ENCODE measurements around the gene RABAC1. TPM values are rescaled to one million over a fixed set of nuclear protein-coding genes. Genes with fewer than 3 reads are reported as not detected.

RABAC1 gene
- polyA plus RNA-seq, 1 experiment = 149 TPM

GRCh38 chr19:41925208-41926003, 33.7 kb downstream of the RABAC1 start:
- Histone ChIP-seq H3K27ac (ENCODE audit: low read depth, low read length) (no peak overlapping the region), H3K27me3 (ENCODE audit: control insufficient read depth, insufficient read depth, low read length) (peaks cover 73% of the 10 kb centered on the region), H3K9me3 (ENCODE audit: control insufficient read depth, insufficient read depth, low read length) (peaks cover 8% of the 10 kb centered on the region; the same call in 1 of the 2 replicates), H3K4me3 (ENCODE audit: low read depth, low read length) (no peak overlapping the region)
- no peak for DNase-seq (ENCODE audit: low read depth, low spot score)
- CTCF ChIA-PET = no interaction called here
- POLR2A ChIA-PET = no interaction called here
- TF ChIP-seq CTCF (IDR thresholded peaks at IDR 0.05; ENCODE audit: low read depth, low read length) = no peak

- ChIA-PET POLR2A (no interaction called here), CTCF (no interaction called here)
- no peak for TF ChIP-seq CTCF (IDR thresholded peaks at IDR 0.05; ENCODE audit: low read depth, low read length)
- Histone ChIP-seq H3K9me3 (ENCODE audit: control insufficient read depth, insufficient read depth, low read length) (peaks cover 8% of the 10 kb centered on the region), H3K4me3 (ENCODE audit: low read depth, low read length) (no peak overlapping the region), H3K27me3 (ENCODE audit: control insufficient read depth, insufficient read depth, low read length) (peaks cover 64% of the 10 kb centered on the region), H3K27ac (ENCODE audit: low read depth, low read length) (no peak overlapping the region)
- DNase-seq (ENCODE audit: low read depth, low spot score) = no peak
Observed at GRCh38 chr19:41924151-41925145, 34.7 kb downstream of the RABAC1 start.

- Histone ChIP-seq H3K9me3 (ENCODE audit: control insufficient read depth, insufficient read depth, low read length) (peaks cover 8% of the 10 kb centered on the region), H3K27me3 (ENCODE audit: control insufficient read depth, insufficient read depth, low read length) (peaks cover 60% of the 10 kb centered on the region), H3K4me3 (ENCODE audit: low read depth, low read length) (no peak overlapping the region), H3K27ac (ENCODE audit: low read depth, low read length) (no peak overlapping the region)
- ChIA-PET CTCF (no interaction called here), POLR2A (no interaction called here)
- TF ChIP-seq CTCF (IDR thresholded peaks at IDR 0.05; ENCODE audit: low read depth, low read length) = no peak
- DNase-seq (ENCODE audit: low read depth, low spot score) = no peak
Observed at GRCh38 chr19:41923045-41923788, 35.9 kb downstream of the RABAC1 start.

- Histone ChIP-seq H3K27me3 (ENCODE audit: control insufficient read depth, insufficient read depth, low read length) (peaks cover 64% of the 10 kb centered on the region), H3K9me3 (ENCODE audit: control insufficient read depth, insufficient read depth, low read length) (peaks cover 8% of the 10 kb centered on the region), H3K27ac (ENCODE audit: low read depth, low read length) (no peak overlapping the region), H3K4me3 (ENCODE audit: low read depth, low read length) (no peak overlapping the region)
- ChIA-PET POLR2A (no interaction called here), CTCF (no interaction called here)
- TF ChIP-seq CTCF (IDR thresholded peaks at IDR 0.05; ENCODE audit: low read depth, low read length) = no peak
- no peak for DNase-seq (ENCODE audit: low read depth, low spot score)
Observed at GRCh38 chr19:41922585-41922984, 36.5 kb downstream of the RABAC1 start.

Data from AG04450 (cell line).